Large intestine (tissue), 3 donors: Measurements from ENCODE around the gene SPPL3. TPM values are rescaled to one million over a fixed set of nuclear protein-coding genes. Genes with fewer than 3 reads are reported as not detected.

Source experiments
- DNase-seq, 2 donors: peaks; one replicate each; pipeline versions ENCODE4 v3.0.0 to v3.0.0-alpha.2; 2013
- H3K27ac ChIP-seq: one replicate; pipeline ENCODE4 v1.5.1; 2013; ENCODE audit warnings: low read length
- H3K27me3 ChIP-seq: 2 replicates; pipeline ENCODE4 v1.6.1; 2013; ENCODE audit warnings: low read length; ENCODE audit not compliant: control insufficient read depth, insufficient read depth
- H3K36me3 ChIP-seq: 2 replicates; pipeline ENCODE4 v1.6.1; 2013; ENCODE audit warnings: low read length; ENCODE audit not compliant: control insufficient read depth, insufficient read depth
- H3K4me1 ChIP-seq: one replicate; pipeline ENCODE4 v1.6.1; 2013; ENCODE audit warnings: low read length; ENCODE audit not compliant: control insufficient read depth, insufficient read depth
- H3K4me3 ChIP-seq: one replicate; pipeline ENCODE4 v1.5.1; 2013; ENCODE audit warnings: low read length
- H3K9me3 ChIP-seq: one replicate; pipeline ENCODE4 v1.6.1; 2013; ENCODE audit warnings: mild to moderate bottlenecking, low read depth, low read length, moderate library complexity; ENCODE audit not compliant: control insufficient read depth
- WGBS: methylation state at CpG from one replicate; pipeline ENCODE4 v1.1.5; 2013; ENCODE audit warnings: low lambda C conversion rate; ENCODE audit not compliant: insufficient coverage; 5-methylcytosine and 5-hydroxymethylcytosine counted together
- polyA plus RNA-seq: library from polyadenylated mRNA; unstranded; fragments of 120-200 nt; gene quantifications from one replicate; pipeline ENCODE4 v1.2.1, GENCODE V29; 2013

The SPPL3 gene
- polyA plus RNA-seq, 1 donor: 48.1 TPM

- Histone ChIP-seq H3K27me3 (no peaks in the 10 kb centered on the region), H3K4me3 (no peak overlapping the region), H3K4me1 (peaks cover 31% of the 10 kb centered on the region), H3K36me3 (peaks cover 80% of the 10 kb centered on the region), H3K27ac (peak overlapping the region; percentile 89), H3K9me3 (no peaks in the 10 kb centered on the region)
- DNase-seq: no peak
- 94% methylated on average over 4 of the region's 9 CpGs for WGBS
Measured at GRCh38 chr12:120718055-120718454, 186.1 kb downstream of the SPPL3 start.

GRCh38 chr12:120713861-120714482 is 190.2 kb downstream of the SPPL3 start:
- Histone ChIP-seq H3K9me3 (no peaks in the 10 kb centered on the region), H3K27me3 (no peaks in the 10 kb centered on the region), H3K36me3 (peaks cover 43% of the 10 kb centered on the region), H3K27ac (no peak overlapping the region), H3K4me3 (no peak overlapping the region), H3K4me1 (peaks cover 26% of the 10 kb centered on the region)
- peak; percentile 62 to 67 for DNase-seq
- WGBS: no CpG with 5 or more reads among the region's 4 CpGs

- H3K27ac ChIP-seq: no peak overlapping the region
- H3K4me1 ChIP-seq: peaks cover 15% of the 10 kb centered on the region
- H3K36me3 ChIP-seq: peaks cover 35% of the 10 kb centered on the region
- no peaks in the 10 kb centered on the region for H3K9me3 ChIP-seq
- DNase-seq: no peak
- WGBS: 100% methylated on average over 1 of the region's 6 CpGs
- H3K4me3 ChIP-seq: no peak overlapping the region
- H3K27me3 ChIP-seq: no peaks in the 10 kb centered on the region
Measured at GRCh38 chr12:120712610-120713009, 191.5 kb downstream of the SPPL3 start.

Other genes with a start within 250 kb of the SPPL3 start
- gene MLEC, start 217.2 kb downstream of the SPPL3 start, polyA plus RNA-seq: 173 TPM
- 21.1 TPM for gene UNC119B, start 193.9 kb downstream of the SPPL3 start, polyA plus RNA-seq
- gene ACADS, start 178.5 kb downstream of the SPPL3 start, polyA plus RNA-seq: 50.2 TPM
- 55.5 TPM for gene HNF1A, start 74.2 kb upstream of the SPPL3 start, polyA plus RNA-seq
- gene C12orf43, start 112.1 kb upstream of the SPPL3 start, polyA plus RNA-seq: 10.4 TPM
- gene OASL, start 134.9 kb upstream of the SPPL3 start, polyA plus RNA-seq: 0.31 TPM
- 1.3 TPM for gene P2RX7, start 228.5 kb upstream of the SPPL3 start, polyA plus RNA-seq